Measurements from ENCODE around the gene LFNG. TPM values are rescaled to one million over a fixed set of nuclear protein-coding genes. Genes with fewer than 3 reads are reported as not detected.

LFNG gene
- total and polyA plus RNA-seq, 9 donors: 0.86 to 8.2 (median 3.3) TPM

DNA sequence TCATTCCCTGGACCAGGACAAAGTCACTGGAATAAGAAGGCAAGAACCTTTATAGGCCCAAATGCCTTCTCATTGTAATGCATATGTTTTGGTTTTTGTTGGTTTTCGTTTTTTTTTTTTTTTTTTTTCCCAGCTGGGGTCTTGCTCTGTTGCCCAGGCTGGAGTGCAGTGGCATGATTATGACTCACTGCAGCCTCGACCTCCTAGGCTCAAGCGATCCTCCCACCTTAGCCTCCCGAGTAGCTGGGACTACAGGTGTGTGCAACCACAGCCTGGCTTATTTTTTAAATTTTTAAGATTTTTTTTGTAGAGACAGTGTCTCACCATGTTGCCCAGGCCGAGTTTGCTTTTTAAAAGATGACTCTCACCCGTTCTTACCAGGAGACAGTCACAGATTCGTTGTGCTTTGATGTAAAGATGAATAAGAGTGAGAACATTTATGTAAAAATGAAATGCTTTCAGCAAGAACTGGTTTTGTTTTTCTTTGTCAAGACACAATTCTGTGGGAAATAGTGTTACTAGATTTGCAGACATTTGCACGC lies 46.8 kb downstream of the LFNG start:
- 53 to 78% (median 68%) methylated on average over 8 of the region's 8 CpGs for WGBS, 3 donors
- intact Hi-C loops (cut with DNase I): loop anchor here in 1 of 4 donors (5.0 kb wide), 1 partner anchor 116 kb away; no protein-coding TSS in a partner anchor
- Histone ChIP-seq H3K27ac (no peak overlapping the region), H3K27me3 (no peaks in the 10 kb centered on the region), H3K4me1 (ENCODE audit: insufficient read depth) (no peaks in the 10 kb centered on the region), H3K36me3 (no peaks in the 10 kb centered on the region), H3K4me3 (no peak overlapping the region), H3K9me3 (no peaks in the 10 kb centered on the region)
- DNase-seq: no peak
- TF ChIP-seq, protein P1, sequence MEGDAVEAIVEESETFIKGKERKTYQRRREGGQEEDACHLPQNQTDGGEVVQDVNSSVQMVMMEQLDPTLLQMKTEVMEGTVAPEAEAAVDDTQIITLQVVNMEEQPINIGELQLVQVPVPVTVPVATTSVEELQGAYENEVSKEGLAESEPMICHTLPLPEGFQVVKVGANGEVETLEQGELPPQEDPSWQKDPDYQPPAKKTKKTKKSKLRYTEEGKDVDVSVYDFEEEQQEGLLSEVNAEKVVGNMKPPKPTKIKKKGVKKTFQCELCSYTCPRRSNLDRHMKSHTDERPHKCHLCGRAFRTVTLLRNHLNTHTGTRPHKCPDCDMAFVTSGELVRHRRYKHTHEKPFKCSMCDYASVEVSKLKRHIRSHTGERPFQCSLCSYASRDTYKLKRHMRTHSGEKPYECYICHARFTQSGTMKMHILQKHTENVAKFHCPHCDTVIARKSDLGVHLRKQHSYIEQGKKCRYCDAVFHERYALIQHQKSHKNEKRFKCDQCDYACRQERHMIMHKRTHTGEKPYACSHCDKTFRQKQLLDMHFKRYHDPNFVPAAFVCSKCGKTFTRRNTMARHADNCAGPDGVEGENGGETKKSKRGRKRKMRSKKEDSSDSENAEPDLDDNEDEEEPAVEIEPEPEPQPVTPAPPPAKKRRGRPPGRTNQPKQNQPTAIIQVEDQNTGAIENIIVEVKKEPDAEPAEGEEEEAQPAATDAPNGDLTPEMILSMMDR (IDR thresholded peaks at IDR 0.05): no peak
- TF ChIP-seq EP300 (IDR thresholded peaks at IDR 0.05) (no peak), POLR2A (IDR thresholded peaks at IDR 0.05) (no peak)

DNA sequence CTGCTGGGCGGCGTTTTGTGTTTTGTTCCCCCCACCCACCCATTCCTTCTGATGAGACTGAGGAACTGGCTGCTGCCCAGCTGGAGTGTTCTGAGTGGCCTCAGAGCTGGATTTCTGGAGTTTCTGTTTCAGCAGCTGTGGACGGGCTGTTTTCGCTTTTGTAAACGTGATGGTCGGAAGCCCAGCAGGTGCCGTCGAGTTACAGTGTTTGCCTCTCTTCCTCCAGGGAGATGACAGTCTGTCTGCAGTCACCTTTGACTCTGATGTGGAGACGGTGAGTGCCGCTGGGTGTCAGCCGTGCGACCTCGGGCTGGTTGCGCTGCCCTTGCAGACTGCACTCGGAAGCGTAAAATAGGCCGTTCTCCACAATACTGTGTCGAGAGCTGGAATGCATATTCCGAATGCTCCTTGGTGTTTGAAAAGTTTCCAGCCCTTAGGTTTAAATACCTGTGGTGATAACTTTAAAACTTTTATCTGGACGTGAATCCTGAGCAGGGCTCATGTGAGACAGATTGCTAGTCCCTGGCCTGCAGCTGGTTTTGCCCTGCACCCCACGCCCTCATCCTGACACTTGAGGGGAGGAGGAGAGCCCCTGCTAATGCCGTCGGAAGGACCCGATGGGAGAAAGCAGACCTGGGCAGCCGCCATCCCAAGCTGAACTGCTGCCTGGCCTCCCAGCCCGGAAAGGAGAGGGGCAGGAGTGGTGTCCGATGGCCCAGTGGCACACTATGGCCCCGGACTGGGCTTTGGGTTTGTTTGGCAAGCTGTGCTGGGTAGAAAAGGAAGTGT lies 47.5 kb downstream of the LFNG start:
- intact Hi-C loops (cut with DNase I): loop anchor here in 1 of 4 donors (5.0 kb wide), 1 partner anchor 115 kb away; no protein-coding TSS in a partner anchor
- WGBS, 3 donors: 32 to 66% (median 40%) methylated on average over 28 of the region's 28 CpGs
- Histone ChIP-seq H3K4me1 (ENCODE audit: insufficient read depth) (no peaks in the 10 kb centered on the region), H3K27me3 (no peaks in the 10 kb centered on the region), H3K27ac (no peak overlapping the region), H3K4me3 (no peak overlapping the region), H3K36me3 (no peaks in the 10 kb centered on the region), H3K9me3 (no peaks in the 10 kb centered on the region)
- no peak for DNase-seq
- no peak for TF ChIP-seq EP300 (IDR thresholded peaks at IDR 0.05)
- TF ChIP-seq POLR2A (IDR thresholded peaks at IDR 0.05): no peak
- TF ChIP-seq, protein P1 (IDR thresholded peaks at IDR 0.05): no peak

DNA sequence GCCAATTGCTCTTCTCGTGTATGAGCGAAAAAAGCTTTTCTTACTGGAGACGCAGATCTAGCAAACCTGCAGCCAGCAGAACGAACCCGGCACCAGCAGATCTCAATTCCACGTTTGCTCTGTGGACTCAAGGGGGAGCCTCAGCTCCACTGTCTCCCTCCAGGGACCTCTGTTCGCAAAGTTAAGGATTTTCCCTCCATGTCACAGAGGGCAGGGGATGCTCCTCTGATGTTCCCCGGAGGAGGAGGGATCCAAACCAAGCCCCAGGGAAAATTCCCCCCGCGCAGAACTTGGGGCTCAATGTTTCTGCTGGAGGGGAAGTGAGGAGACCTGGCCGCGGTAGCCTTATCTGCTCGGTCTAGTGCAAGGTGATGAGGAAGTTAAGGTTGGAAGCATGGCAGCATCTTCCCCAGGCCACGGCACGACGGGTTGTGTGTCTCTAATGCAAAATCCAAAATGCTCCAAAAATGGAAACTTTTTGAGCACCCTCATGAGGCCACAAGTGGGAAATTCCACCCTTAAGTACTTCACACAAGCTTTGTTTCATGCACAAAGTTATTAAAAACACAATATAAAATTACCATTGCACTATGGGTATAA lies 48.2 kb downstream of the LFNG start:
- Histone ChIP-seq H3K4me3 (no peak overlapping the region), H3K9me3 (no peaks in the 10 kb centered on the region), H3K27ac (no peak overlapping the region), H3K4me1 (ENCODE audit: insufficient read depth) (no peaks in the 10 kb centered on the region), H3K27me3 (no peaks in the 10 kb centered on the region), H3K36me3 (no peaks in the 10 kb centered on the region)
- intact Hi-C loops (cut with DNase I): loop anchor here in 1 of 4 donors (5.0 kb wide), 1 partner anchor 115 kb away; no protein-coding TSS in a partner anchor
- TF ChIP-seq EP300 (IDR thresholded peaks at IDR 0.05): no peak
- TF ChIP-seq, protein P1 (IDR thresholded peaks at IDR 0.05): peak in 2 of 3 donors; percentile 18 to 36
- WGBS, 3 donors: 39 to 46% (median 42%) methylated on average over 16 of the region's 16 CpGs
- peak; percentile 35 to 62 (median 52) for DNase-seq

DNA sequence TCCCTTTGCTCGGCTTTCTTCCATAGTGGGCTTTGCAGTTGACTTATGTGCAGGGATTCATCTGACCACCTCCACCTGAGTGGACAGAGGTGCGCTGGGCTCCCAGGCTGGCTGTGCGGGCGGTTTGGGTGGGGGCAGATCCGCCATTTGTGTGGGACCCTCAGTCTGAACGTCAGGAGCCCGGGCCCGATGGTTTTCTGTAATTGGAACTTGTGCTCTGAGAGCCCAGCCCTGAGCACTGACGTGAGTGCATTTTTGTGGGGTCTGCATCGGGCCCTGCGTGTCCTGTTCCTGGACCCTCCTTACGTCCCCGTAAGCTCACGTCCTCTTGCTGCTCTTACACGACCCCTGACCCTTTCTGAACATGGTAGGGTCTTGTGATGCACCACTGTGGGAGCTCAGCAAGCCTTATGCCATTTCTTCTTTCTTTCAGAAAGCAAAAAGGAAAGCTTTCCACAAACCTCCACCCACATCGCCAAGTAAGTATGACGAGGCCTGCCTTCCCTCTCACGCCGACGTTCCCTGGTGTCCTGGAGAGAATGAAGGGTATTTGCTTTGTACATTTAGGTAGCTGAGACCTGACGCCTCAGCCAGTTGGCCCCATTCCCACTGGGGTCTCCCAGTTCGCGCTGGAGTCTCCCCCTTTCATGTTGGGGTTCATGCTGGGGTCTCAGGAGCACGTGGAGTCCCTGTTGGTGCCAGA lies 49.1 kb downstream of the LFNG start:
- WGBS, 3 donors: 93 to 94% (median 94%) methylated on average over 24 of the region's 24 CpGs
- intact Hi-C loops (cut with DNase I): loop anchor here in 1 of 4 donors (5.0 kb wide), 1 partner anchor 114 kb away; no protein-coding TSS in a partner anchor
- Histone ChIP-seq H3K4me3 (no peak overlapping the region), H3K4me1 (ENCODE audit: insufficient read depth) (no peaks in the 10 kb centered on the region), H3K9me3 (no peaks in the 10 kb centered on the region), H3K36me3 (no peaks in the 10 kb centered on the region), H3K27ac (no peak overlapping the region), H3K27me3 (no peaks in the 10 kb centered on the region)
- TF ChIP-seq, protein P1 (IDR thresholded peaks at IDR 0.05): no peak
- no peak for TF ChIP-seq EP300 (IDR thresholded peaks at IDR 0.05)
- no peak for TF ChIP-seq POLR2A (IDR thresholded peaks at IDR 0.05)
- no peak for DNase-seq
